ENCODE measurements around the gene ZNF184. TPM values are rescaled to one million over a fixed set of nuclear protein-coding genes. Genes with fewer than 3 reads are reported as not detected.

The ZNF184 gene
- total and polyA plus RNA-seq, 9 of the 15 experiments (the other 6 are each of a cell fraction or from before 2014, with no cell fraction given) = 7.6 to 22.2 (median 12.8) TPM

GRCh38 chr6:27477318-27478013 is 4.6 kb upstream of the ZNF184 start (continued):
- TF ChIP-seq HDAC1 (IDR thresholded peaks at IDR 0.05) = peak in 1 of 2 experiments; percentile 60; a peak in 1 of 4 replicates
- TF ChIP-seq MLLT1 (IDR thresholded peaks at IDR 0.05) = peak; percentile 31 to 81; a peak in 1 of 4 replicates
- TF ChIP-seq ZNF408 (CRISPR knock-in tag; IDR thresholded peaks at IDR 0.05; ENCODE audit: low read depth) = no peak
- no peak for TF ChIP-seq NFE2 (IDR thresholded peaks at IDR 0.05; ENCODE audit: low read depth)
- TF ChIP-seq ASH1L (IDR thresholded peaks at IDR 0.05; ENCODE audit: borderline replicate concordance, low read depth, partially characterized antibody) = peak; percentile 31
- 0 out of 2 replicates have a peak, but pooled peaks have one; percentile 31 for TF ChIP-seq PHB (CRISPR knock-in tag; IDR thresholded peaks at IDR 0.05)
- no peak for TF ChIP-seq ZFP36 (IDR thresholded peaks at IDR 0.05; ENCODE audit: low read depth, low read length, partially characterized antibody)
- TF ChIP-seq PHF8 (IDR thresholded peaks at IDR 0.05; ENCODE audit: borderline replicate concordance, low read length) = no peak
- no peak for TF ChIP-seq PRMT5 (CRISPR knock-in tag; IDR thresholded peaks at IDR 0.05)
- TF ChIP-seq POLR2AphosphoS5 (IDR thresholded peaks at IDR 0.05; ENCODE audit: control insufficient read depth, insufficient read depth, low read depth, low read length) = no peak
- no peak for TF ChIP-seq ZNF134 (CRISPR knock-in tag; conservative IDR thresholded peaks at IDR 0.05)
- no peak for TF ChIP-seq SREBF2 (CRISPR knock-in tag; IDR thresholded peaks at IDR 0.05)
- TF ChIP-seq RFX1 (IDR thresholded peaks at IDR 0.05) = no peak
- TF ChIP-seq CTCF (IDR thresholded peaks at IDR 0.05 in 2 of 3, conservative IDR thresholded peaks at IDR 0.05 in 1 of 3; ENCODE audit: insufficient read depth in 2 of 3, low read depth in 1 of 3, low read length in 3 of 3) = 0 out of 6 replicates have a peak, but pooled peaks of 1 of the 3 experiments have one; percentile 1
- no peak for TF ChIP-seq BRF2 (IDR thresholded peaks at IDR 0.05; ENCODE audit: borderline replicate concordance, insufficient read depth, insufficient read length)
- TF ChIP-seq E2F1 (CRISPR knock-in tag; IDR thresholded peaks at IDR 0.05) = no peak
- 0 out of 2 replicates have a peak, but pooled peaks have one; percentile 15 for TF ChIP-seq ARID1B (IDR thresholded peaks at IDR 0.05)
- no peak for TF ChIP-seq ATF4 (CRISPR knock-in tag; IDR thresholded peaks at IDR 0.05)
- no peak for TF ChIP-seq HNRNPK (IDR thresholded peaks at IDR 0.05; ENCODE audit: low read depth, low read length, poor library complexity, severe bottlenecking)

Measured in K562 (cell line).